HG03469 (cell line): ENCODE data around the gene NISCH.

Source experiments
- ATAC-seq: cut with Tn5 transposase; IDR thresholded peaks from one replicate; pipeline ENCODE4 v1.9.1; 2021; ENCODE audit warnings: mild to moderate bottlenecking, moderate library complexity, moderate number of reproducible peaks; ENCODE audit not compliant: unreplicated experiment

The NISCH gene

GRCh38 chr3:52488746-52489145 is 33.3 kb downstream of the NISCH start:
- no peak for ATAC-seq

DNA sequence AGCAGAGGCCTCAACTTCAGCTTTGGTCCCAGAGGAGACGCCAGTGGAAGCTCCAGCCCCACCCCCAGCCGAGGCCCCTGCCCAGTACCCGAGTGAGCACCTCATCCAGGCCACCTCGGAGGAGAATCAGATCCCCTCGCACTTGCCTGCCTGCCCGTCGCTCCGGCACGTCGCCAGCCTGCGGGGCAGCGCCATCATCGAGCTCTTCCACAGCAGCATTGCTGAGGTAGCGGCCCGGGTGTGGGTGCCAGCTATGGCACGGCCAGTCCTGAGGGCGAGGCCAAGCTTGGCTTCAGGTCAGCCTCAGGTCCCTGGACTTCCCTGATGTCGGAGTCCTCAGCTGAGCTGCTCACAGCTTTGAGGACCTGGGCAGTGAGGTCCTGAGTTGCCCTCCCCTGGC is 34.0 kb downstream of the NISCH start:
- no peak for ATAC-seq

GRCh38 chr3:52490035-52490938 is 34.9 kb downstream of the NISCH start:
- ATAC-seq = no peak

DNA sequence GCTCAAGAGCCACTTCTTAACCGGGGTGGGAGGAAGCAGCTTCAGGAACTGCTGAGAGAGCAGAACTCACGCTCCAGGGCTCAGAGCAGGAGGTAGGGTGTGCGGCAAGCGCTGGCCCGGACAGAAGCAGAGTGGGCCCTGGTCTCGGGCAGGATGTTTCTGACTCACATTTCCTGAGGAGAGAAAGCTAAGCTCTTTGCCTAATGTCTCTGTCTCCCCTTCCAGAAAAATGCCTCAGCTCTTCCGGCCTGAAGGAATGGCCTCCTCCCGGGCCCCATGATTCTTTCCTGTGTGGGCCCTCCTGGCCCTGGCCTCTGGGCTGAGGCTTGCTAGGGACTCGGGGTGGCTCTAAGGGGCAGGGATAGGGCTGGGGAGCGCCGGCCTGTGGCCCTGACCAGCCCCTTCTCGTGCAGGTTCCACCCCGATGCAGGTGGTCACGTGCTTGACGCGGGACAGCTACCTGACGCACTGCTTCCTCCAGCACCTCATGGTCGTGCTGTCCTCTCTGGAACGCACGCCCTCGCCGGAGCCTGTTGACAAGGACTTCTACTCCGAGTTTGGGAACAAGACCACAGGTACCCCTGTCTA is 35.6 kb downstream of the NISCH start:
- ATAC-seq = no peak

- no peak for ATAC-seq
Measured at GRCh38 chr3:52492059-52492458, 36.7 kb downstream of the NISCH start.

DNA sequence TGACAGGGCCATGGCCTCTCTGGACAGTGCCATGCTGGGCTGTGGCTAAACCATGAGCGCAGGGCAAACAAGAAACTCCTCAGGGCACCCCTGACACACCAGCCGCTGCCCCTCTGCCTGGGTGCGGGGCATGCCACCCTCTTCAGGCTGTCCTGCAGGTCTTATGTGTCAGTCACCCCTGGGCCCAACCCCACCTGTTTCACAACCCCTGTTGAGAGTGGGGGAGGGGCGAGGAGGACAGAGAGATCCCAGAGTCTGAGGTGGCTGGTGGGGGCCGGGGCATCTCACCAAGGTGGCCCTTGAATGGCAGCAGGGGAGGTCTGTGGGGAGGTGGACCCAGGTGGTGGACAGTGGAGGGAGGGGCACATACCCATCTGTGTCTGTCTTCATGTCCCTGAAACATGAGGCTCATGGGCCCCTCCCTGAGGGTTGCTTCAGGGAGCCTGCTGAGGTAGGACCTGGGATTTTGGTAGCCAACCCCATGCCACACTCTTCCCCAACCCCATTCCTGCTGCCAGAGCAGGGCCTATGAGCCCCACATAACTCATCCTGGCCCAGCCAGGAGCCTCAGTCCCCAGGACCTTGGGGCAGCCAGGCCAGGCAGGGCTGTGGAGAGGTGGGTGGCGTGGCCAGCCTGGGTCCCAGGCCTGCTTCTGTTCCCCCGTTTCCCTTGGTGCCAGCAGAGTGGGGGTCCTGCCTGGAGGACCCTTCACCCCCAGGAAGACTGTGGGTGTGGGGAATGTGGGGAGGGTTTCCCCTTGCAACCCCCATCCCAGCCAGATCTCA is 38.0 kb downstream of the NISCH start:
- ATAC-seq = no peak

GRCh38 chr3:52494445-52494844 is 39.0 kb downstream of the NISCH start:
- ATAC-seq = no peak

GRCh38 chr3:52494886-52495495 is 39.6 kb downstream of the NISCH start, which contains the start of gene STAB1:
Gene STAB1 (plus strand): TSS chr3:52495338. CDS start chr3:52495414, 76 bp downstream.
- ATAC-seq = no peak

DNA sequence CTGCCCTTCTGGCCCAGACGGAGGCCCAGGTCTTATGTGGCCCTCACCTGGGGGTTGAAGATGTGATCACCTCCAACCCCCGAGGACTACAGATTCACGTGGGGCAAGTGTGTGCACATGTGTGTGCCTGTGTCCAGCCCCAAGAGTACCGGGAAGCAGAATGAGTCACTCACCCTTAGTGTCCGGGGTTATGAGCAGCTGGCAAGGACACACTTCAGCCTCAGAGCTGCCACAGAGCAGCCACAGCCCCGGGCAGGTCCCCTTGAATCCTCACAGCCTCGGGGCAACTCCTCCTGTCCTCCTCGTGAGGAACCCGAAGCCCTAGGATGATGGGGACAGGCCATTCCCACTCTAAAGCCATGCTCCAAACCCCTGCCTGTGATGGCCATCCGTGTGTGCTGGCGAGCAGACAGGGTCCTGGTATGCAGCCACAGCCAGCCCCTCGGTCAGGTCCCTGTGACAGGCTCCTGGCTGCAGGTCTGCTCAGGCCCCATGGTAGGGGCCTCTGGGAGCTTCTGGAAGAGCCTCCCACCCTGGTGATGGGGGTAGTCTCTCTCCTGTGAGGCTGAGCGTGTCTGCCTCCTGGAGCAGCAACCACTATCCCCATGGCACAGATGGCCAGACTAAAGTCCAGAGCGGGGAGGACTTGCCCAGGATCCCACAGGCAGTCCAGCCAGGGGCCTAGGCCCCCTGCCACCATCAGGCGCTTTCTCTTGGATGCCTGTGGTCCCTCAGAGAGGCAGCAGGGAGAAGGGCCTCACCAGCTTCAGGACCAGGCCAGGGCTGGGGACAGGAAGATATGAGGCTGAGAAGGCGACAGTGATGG is 40.6 kb downstream of the NISCH start:
- no peak for ATAC-seq

GRCh38 chr3:52498137-52499054 is 43.0 kb downstream of the NISCH start:
- no peak for ATAC-seq

DNA sequence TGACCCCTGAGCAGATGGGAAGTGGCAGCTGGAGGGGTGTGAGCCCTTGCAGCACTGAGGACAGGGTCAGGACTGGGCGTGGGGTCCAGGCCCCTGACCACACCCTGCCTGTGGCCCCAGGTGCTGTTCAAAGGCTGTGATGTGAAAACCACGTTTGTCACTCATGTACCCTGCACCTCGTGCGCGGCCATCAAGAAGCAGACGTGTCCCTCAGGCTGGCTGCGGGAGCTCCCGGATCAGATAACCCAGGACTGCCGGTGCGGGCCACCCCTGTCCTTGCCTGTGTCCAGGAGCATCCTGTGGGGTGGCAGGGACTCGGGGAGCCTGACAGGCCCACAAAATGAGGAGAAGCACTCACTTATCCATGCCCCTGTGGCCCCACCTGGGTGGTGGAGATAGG is 45.6 kb downstream of the NISCH start:
- no peak for ATAC-seq

DNA sequence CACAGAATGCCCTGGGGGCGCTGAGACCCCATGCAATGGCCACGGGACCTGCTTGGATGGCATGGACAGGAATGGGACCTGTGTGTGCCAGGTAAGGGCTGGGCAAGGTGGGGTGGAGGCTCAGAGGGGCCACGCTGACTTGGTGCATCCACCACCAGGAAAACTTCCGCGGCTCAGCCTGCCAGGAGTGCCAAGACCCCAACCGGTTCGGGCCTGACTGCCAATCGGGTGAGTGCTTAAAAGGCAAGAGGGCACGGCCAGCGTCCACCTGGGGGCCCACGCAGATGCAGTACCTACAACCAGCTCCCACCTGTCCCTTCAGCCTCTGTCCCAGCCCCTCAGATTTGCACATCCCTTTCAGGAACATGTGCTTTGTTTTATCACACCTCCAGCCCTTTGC is 46.6 kb downstream of the NISCH start:
- ATAC-seq = no peak

- no peak for ATAC-seq
Measured at GRCh38 chr3:52502808-52503350, 47.5 kb downstream of the NISCH start.

GRCh38 chr3:52503788-52504424 is 48.5 kb downstream of the NISCH start:
- no peak for ATAC-seq

DNA sequence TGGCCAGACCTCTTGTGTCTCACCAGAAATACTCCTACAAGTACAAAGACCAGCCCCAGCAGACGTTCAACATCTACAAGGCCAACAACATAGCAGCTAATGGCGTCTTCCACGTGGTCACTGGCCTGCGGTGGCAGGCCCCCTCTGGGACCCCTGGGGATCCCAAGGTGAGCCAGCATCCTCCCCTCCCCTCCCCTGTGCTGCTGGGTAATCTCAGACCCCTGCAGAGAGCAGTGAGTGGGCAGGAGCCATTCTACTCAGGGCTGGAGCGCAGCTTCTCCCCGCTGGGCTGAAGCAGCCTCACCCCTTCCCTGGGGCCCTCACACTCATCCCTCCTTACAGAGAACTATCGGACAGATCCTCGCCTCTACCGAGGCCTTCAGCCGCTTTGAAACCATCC is 49.6 kb downstream of the NISCH start:
- ATAC-seq = no peak

DNA sequence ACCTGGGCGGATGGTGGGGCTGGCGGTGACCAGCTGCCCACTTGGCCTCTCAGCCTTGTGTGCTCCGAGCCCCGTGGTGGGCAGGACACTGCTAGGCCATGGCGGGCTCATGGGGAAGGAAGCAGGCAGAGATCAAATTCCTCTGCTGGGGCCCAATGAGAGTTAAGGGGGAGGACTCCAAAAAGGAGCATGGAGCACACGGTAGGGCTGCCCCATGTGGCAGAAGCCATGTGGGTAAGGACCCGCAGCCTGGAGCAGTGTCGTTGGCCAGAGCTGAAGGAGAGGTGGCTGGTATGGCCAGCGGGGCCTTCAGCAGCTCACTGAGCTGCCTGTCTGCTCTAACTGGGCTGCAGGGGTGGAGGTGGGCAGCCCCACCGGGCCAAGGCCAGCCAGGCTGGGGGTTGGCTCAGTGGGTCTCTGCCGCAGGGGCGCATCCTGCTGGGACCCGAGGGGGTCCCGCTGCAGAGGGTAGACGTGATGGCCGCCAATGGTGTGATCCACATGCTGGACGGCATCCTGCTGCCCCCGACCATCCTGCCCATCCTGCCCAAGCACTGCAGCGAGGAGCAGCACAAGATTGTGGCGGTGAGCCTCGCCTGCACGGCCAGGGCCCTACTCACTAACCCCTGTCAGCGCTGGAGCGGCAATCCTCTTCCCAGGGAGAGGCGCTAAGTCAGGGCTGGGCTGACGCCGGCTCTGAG is 51.0 kb downstream of the NISCH start:
- ATAC-seq = no peak

DNA sequence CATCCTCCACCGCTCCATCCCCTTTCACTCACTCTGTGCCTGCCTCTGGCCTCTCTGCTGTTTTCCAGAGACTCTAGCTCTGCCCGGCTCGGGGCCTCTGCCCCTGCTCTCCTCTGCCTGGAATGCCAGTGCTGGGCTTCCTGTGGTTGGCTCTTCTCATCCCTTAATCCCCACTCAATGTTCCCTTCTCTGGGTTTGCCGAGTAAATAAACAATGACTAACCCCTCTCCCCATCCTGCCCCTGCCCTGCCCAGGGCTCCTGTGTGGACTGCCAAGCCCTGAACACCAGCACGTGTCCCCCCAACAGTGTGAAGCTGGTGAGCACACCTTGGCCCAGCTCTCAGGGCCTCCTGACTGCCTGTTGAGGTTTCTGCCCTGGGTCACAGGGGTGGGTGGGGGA is 52.0 kb downstream of the NISCH start:
- no peak for ATAC-seq
